ENCODE data around the gene RAPGEF3.

RAPGEF3 gene

DNA sequence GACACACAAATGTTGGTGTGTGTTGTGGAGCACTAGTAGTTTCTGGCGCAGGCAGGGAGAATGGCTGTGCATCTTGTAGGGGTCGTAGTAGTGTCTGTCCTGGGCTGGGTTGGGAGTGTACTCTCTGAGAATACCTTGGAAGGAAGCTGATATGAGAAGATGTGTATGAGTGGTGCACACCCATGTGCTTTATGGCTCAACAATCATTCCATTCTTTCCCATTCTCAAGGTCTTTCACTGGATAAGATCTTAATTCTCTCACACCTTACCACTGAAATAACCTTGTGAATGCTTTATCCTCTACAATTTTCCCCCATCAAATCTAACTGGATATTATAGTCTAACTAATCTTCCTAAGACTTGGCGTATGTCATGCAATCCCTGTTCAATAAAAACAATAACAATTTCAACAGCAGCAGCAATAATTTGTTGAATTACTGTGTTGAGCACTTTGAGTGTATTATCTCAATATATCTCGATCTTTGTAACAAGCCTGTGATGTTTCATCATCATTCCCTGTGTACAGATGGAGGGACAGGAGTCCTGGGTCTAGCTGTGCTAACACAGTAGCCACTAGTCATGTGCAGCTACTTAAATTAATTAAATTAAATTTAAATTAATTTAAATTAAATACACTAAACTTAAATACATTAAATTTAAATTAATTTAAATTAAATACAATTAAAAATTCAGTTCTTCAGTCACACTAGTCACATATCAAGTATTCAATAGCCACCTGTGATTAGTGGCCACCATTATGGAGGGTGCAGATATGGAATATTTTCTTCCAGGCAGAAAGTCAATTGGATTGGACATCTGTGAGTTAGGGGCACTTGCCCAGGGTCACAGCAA is 10.8 kb upstream of the RAPGEF3 start:
- Mint-ChIP-seq H3K27me3 (ENCODE audit: low read depth) (peaks cover 13% of the 10 kb centered on the region), H3K27ac (no peak overlapping the region)
- TF ChIP-seq, protein P1, sequence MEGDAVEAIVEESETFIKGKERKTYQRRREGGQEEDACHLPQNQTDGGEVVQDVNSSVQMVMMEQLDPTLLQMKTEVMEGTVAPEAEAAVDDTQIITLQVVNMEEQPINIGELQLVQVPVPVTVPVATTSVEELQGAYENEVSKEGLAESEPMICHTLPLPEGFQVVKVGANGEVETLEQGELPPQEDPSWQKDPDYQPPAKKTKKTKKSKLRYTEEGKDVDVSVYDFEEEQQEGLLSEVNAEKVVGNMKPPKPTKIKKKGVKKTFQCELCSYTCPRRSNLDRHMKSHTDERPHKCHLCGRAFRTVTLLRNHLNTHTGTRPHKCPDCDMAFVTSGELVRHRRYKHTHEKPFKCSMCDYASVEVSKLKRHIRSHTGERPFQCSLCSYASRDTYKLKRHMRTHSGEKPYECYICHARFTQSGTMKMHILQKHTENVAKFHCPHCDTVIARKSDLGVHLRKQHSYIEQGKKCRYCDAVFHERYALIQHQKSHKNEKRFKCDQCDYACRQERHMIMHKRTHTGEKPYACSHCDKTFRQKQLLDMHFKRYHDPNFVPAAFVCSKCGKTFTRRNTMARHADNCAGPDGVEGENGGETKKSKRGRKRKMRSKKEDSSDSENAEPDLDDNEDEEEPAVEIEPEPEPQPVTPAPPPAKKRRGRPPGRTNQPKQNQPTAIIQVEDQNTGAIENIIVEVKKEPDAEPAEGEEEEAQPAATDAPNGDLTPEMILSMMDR (IDR thresholded peaks at IDR 0.05; ENCODE audit: unreplicated experiment in 3 of 3) = no peak

DNA sequence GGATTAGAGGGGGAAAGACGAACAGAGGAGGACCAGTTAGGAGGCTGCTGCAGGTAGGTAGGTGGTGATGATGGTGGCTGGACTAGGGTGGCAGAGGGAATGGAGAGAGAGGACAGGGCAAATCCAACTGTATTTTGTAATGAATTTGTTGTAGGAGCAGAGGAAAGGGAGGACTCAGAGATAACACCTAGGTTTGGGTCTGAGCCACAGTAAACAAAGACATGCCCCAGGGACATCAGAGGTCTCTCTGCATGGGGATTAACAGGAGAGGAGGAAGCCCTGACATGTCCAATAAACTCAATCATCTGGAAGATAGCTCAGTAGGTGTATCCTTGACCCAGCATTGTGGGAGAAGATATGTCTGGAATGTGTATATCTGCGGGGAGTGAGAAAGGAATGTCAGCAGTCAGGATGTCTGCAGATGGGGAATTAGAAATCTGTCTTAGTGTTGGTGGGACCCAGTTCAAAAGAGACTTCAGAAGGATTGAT is 9.7 kb upstream of the RAPGEF3 start:
- Mint-ChIP-seq H3K4me1 (peaks cover 19% of the 10 kb centered on the region), H3K9me3 (no peaks in the 10 kb centered on the region), H3K27ac (no peak overlapping the region), H3K4me3 (no peak overlapping the region), H3K36me3 (ENCODE audit: low read depth) (no peaks in the 10 kb centered on the region), H3K27me3 (ENCODE audit: low read depth) (peaks cover 7% of the 10 kb centered on the region)
- TF ChIP-seq, protein P1 (IDR thresholded peaks at IDR 0.05; ENCODE audit: unreplicated experiment in 3 of 3) = no peak

More for the DNA sequence above, 10.8 kb upstream of the RAPGEF3 start:
- H3K9me3 Mint-ChIP-seq = no peaks in the 10 kb centered on the region
- no peaks in the 10 kb centered on the region for H3K36me3 Mint-ChIP-seq (ENCODE audit: low read depth)
- H3K4me1 Mint-ChIP-seq = peaks cover 17% of the 10 kb centered on the region
- no peak overlapping the region for H3K4me3 Mint-ChIP-seq

DNA sequence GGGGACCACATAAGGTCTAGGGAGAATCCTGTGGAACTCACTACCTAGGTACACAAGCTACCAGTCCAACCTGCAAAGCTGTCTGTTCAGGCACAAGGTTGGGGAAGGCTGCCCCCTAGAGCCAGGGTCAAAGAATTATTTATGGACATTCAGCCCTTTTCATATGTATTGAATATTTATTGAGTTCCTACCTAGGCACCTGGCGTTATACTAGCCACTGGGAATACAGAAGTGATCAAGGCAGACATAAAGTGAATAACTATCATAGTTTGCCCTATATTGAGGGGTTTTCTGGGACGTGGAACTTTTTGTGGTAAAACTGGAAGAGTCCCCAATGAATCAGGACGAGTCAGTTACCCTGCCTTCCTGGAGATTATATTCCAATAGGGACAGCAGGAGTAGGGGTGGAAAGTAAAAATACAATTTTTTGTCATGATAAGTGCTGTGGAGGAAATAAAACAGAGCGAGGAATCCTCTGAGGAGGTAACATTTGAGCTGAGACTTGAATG is 8.6 kb upstream of the RAPGEF3 start:
- Mint-ChIP-seq H3K36me3 (ENCODE audit: low read depth) (no peaks in the 10 kb centered on the region), H3K27ac (peak overlapping the region; percentile 33 to 69 (median 50)), H3K4me3 (no peak overlapping the region), H3K27me3 (ENCODE audit: low read depth) (peaks cover 7% of the 10 kb centered on the region), H3K4me1 (peaks cover 23% of the 10 kb centered on the region), H3K9me3 (no peaks in the 10 kb centered on the region)
- TF ChIP-seq, protein P1 (IDR thresholded peaks at IDR 0.05; ENCODE audit: unreplicated experiment in 3 of 3) = peak in 2 of 3 experiments; percentile 15 to 35

DNA sequence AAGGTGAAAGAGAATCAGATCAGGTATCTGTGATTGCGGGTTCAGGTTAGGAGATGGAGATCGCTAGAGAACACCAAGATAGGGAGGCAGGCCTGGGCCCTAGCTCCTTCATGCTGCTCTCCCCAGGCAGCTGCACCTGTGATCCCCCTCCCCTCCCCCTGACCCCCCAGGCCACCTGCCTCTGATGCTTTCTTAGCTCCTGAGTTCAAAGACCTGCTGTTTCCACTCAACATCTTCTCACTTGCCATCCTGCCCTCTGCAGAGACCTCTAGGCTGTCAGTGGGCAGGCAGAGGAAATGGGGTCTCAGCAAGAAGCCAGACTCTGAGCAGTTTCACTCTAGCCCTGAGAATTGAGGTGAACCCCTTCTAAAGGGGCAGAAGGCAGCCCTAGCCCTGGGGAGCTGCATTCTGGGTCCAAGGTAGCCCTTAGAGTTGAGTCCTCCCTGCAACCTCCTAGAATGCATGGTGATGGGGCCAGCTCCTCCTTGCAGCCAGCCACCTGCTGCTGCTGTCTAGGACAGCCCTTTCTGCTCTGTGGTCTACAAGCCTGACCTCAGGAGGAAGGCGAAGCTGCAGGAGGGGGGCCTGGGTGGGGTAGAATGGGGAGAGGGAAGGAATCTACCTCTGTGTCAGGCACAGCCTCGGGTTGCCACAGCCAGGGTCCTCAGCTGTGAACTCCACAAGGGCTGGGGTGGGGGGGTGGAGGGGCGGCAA is 8.0 kb upstream of the RAPGEF3 start:
- Mint-ChIP-seq H3K9me3 (no peaks in the 10 kb centered on the region), H3K4me3 (no peak overlapping the region), H3K27ac (no peak overlapping the region), H3K27me3 (ENCODE audit: low read depth) (peaks cover 7% of the 10 kb centered on the region), H3K4me1 (peaks cover 23% of the 10 kb centered on the region), H3K36me3 (ENCODE audit: low read depth) (no peaks in the 10 kb centered on the region)
- TF ChIP-seq, protein P1 (IDR thresholded peaks at IDR 0.05; ENCODE audit: unreplicated experiment in 3 of 3) = no peak

DNA sequence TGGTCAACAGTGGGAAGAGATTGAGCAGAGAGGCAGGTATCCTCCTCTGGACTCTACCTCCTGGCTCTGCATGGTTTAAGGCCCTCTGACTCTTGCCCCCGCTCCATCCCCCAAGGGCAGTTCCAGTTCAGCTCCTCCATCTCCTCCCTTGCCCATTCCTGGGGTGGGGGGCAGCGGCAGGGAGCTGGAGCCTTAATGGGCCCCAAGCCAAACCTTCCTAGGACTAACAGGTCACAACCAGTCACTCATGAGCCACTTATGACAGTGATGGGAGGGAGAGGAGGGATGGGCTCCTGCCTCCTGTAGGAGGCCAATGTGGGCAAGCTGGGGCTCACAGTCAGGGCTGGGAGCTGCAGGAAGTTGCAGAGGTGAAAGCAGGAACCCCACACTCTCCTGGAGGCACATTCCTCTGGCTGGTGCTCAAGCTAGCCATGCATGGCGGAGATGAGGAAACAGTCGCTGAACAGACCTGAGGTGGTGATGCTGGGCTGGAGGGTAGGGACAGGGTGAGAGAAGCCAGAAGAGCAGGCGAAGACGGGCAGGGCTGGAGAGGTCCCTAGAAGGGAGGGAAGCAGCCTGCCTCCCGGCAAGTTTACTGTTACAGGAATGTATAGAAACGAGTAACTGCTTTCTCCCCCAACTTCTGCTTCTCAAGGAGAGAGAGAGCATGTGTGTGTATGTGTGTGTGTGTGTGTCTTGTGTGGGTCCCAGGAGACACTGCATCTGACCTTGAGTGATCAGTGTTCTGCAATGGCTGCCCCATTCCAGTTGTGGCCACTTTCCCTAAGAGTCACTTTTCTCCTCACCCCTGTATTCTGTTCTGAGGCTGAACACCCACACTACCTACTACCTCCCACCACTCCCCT is 5.0 kb upstream of the RAPGEF3 start:
- Mint-ChIP-seq H3K4me1 (peaks cover 34% of the 10 kb centered on the region), H3K27me3 (ENCODE audit: low read depth) (peaks cover 10% of the 10 kb centered on the region), H3K4me3 (peak overlapping the region in 1 of 3 experiments; percentile 13), H3K9me3 (no peaks in the 10 kb centered on the region), H3K36me3 (ENCODE audit: low read depth) (no peaks in the 10 kb centered on the region), H3K27ac (peak overlapping the region; percentile 29 to 96 (median 72))
- TF ChIP-seq, protein P1 (IDR thresholded peaks at IDR 0.05; ENCODE audit: unreplicated experiment in 3 of 3) = no peak
